ENCODE results near the gene APBB3. TPM values are rescaled to one million over a fixed set of nuclear protein-coding genes. Genes with fewer than 3 reads are reported as not detected.

Gene APBB3
- total RNA-seq: 17.4 and 19.2 TPM in 2 replicates

GRCh38 chr5:140564196-140565023 is at the start of gene APBB3, which contains the start of gene SLC35A4:
Gene APBB3 (minus strand): TSS chr5:140564598. CDS start chr5:140564245, 353 bp downstream.
Gene SLC35A4 (plus strand): TSS chr5:140564828. CDS start chr5:140567170, 2,342 bp downstream.

GRCh38 chr5:140557136-140557805 is 7.1 kb downstream of the APBB3 start, which contains the start of gene SRA1:
Gene SRA1 (minus strand): TSS chr5:140557473. CDS start chr5:140557452, 21 bp downstream.

GRCh38 chr5:140547508-140548299 is 16.7 kb downstream of the APBB3 start, which contains the start of gene EIF4EBP3:
Gene EIF4EBP3 (plus strand): TSS chr5:140547662. CDS start chr5:140547738, 76 bp downstream.

Small RNA genes within 50 kb of the gene (small RNA-seq; reads per million reads assigned to genes)
- gene RF00279 (not detected), gene RF00443 (not detected)

Other genes with a start within 250 kb of the APBB3 start
- 1.8 and 5.2 TPM in 2 replicates for gene HBEGF, start 218.0 kb downstream of the APBB3 start, total RNA-seq
- not detected in 2 replicates for gene SLC4A9, start 204.4 kb downstream of the APBB3 start, total RNA-seq
- gene ANKHD1, start 162.8 kb downstream of the APBB3 start, total RNA-seq: 85.2 and 85.8 TPM in 2 replicates
- gene EIF4EBP3, start 16.9 kb downstream of the APBB3 start, total RNA-seq: 4.2 and 5.0 TPM in 2 replicates
- gene SRA1, start 7.1 kb downstream of the APBB3 start, total RNA-seq: 29.1 and 36.3 TPM in 2 replicates
- 20.0 and 20.1 TPM in 2 replicates for gene SLC35A4, start 230 bp upstream of the APBB3 start, total RNA-seq
- gene CD14, start 68.6 kb upstream of the APBB3 start, total RNA-seq: 2.9 and 5.3 TPM in 2 replicates
- 7.7 and 26.5 TPM in 2 replicates for gene TMCO6, start 74.9 kb upstream of the APBB3 start, total RNA-seq
- 22.9 and 29.6 TPM in 2 replicates for gene NDUFA2, start 83.0 kb upstream of the APBB3 start, total RNA-seq
- gene IK, start 83.2 kb upstream of the APBB3 start, total RNA-seq: 98.9 and 99.1 TPM in 2 replicates
- gene WDR55, start 100.3 kb upstream of the APBB3 start, total RNA-seq: 21.5 and 24.4 TPM in 2 replicates
- 0.11 and 0.13 TPM in 2 replicates for gene DND1, start 109.0 kb upstream of the APBB3 start, total RNA-seq
- 47.3 and 49.1 TPM in 2 replicates for gene HARS1, start 126.8 kb upstream of the APBB3 start, total RNA-seq
- 24.4 and 28.6 TPM in 2 replicates for gene HARS2, start 126.9 kb upstream of the APBB3 start, total RNA-seq
- gene ZMAT2, start 135.8 kb upstream of the APBB3 start, total RNA-seq: 43.1 and 52.0 TPM in 2 replicates
- gene PCDHA1, start 221.5 kb upstream of the APBB3 start, total RNA-seq: under 0.01 and 0.11 TPM in 2 replicates
- gene PCDHA2, start 230.3 kb upstream of the APBB3 start, total RNA-seq: under 0.01 TPM in 1 of 2 replicates, not detected in the other
- gene PCDHA3, start 236.5 kb upstream of the APBB3 start, total RNA-seq: 0.11 and 0.26 TPM in 2 replicates
- 0.26 and 0.32 TPM in 2 replicates for gene PCDHA4, start 242.5 kb upstream of the APBB3 start, total RNA-seq

Measured in articular chondrocyte of knee joint (primary cell).